NCI-H2029 treated with DMSO at 0.1 percent for 48 hours (cell line): Measurements from ENCODE around the gene EXOC1L.

ENCODE experiments used
- DNase-seq: peaks from one replicate; lab custom pipeline; 2025; lab: John Stamatoyannopoulos, UW

The EXOC1L gene

DNA sequence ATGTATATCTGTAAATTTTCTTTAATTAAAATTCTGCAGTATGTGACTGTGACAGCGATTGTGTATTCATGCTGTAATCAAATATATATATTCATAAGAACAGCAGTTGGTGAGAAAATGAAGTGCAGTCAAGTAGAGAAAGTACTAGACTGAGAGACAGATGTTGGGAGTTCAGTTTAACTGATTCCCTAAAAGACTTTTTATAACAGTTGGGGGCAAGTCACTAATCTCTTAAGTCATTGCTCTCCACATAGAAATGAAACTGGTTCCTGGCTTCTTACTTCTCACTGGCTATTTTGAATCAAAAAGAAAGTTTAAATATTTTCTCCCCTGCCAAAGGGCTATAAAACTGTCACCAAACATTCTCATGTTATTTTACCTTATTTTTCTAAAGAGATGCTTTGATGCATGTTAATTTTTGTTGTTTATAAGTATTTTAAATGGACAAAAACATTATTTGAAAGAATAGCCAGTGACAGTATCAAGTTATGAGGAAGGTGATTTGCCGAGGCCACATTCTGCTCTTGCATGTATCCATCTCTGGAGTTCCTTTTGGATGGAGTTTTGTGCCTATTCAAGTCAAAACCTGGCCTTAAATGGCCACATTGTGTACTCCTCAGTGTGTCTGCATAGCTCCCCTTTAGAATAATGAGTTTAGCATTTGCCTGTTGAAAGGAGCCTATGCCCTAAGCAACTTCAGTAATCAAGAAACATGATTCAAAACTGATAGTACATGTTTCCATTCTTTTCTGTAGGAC lies 64.7 kb downstream of the EXOC1L start:
- DNase-seq: no peak

DNA sequence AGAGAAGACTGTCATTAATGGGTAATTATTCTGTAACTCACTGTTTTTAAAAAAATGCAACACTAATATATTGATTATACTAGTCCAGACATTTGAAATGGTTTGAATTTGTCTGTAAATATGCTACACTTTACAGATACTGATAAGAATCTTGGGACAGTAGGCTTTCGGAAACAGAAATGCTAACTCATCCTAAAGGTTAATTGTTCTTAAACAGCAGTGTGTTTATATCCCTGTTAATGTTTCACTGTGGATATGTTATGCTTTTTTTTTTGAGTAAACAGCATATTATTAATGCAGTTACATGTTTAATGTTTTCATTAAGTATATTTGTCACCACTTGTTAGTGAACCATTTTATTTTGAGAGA lies 65.2 kb downstream of the EXOC1L start:
- DNase-seq: no peak
